ENCODE measurements around the gene DOCK4.

Gene DOCK4

DNA sequence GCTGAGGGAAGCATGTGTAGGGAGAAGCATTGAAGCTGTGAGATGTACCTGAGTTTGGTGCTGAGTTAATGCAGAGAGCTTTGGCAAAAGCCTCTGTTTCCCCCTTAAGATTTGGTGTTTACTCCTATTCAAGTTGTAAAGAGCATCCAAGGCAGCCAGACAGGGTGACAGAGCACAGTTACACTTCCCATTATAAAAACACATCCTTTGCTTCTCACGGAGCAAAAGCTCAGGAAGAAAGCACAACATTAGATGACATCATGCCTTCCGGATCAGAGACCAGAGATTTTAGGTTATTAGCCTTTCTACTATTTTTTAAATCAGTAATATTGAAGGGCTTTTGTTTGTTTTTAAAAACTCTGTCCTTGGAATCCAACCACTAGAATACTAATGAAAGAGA lies 182.9 kb downstream of the DOCK4 start:
- Histone ChIP-seq H3K27ac (ENCODE audit: low read length) (no peak overlapping the region), H3K27me3 (ENCODE audit: low read depth, low read length) (no peaks in the 10 kb centered on the region)

DNA sequence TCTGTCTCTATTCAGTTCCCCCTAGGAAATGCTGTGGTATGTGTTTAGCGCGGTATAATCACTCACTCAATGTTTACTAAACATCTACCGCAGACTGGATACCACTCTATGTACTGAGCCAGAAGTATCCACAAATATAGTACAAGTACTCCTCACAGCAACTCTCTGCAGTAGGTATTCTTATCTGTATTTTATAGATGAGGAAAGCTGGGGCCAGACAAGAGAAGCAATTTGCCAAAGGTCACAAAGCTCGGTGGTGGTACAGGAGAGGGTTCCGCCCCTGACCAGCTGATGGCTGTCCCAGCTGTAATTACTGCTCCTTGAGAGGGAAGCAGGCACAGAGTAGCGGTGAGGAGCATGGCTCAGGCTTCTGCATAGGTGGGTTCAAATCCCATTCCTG lies 184.1 kb downstream of the DOCK4 start:
- no peaks in the 10 kb centered on the region for H3K9me3 ChIP-seq (ENCODE audit: control insufficient read depth in 1 of 2, low read length in 2 of 2)
- H3K36me3 ChIP-seq (ENCODE audit: control insufficient read depth in 1 of 2, insufficient read depth in 2 of 2, low read length in 2 of 2): no peaks in the 10 kb centered on the region
- no peaks in the 10 kb centered on the region for H3K27me3 ChIP-seq (ENCODE audit: low read depth, low read length)
- no peak overlapping the region for H3K4me3 ChIP-seq (ENCODE audit: low read depth in 1 of 2, low read length in 2 of 2)
- peaks cover 0 to 4% of the 10 kb centered on the region in 2 donors for H3K4me1 ChIP-seq (ENCODE audit: control insufficient read depth in 1 of 2, insufficient read depth in 2 of 2, low read length in 2 of 2)
- H3K27ac ChIP-seq (ENCODE audit: low read length): no peak overlapping the region

More for the DNA sequence above, 182.9 kb downstream of the DOCK4 start:
- Histone ChIP-seq H3K36me3 (ENCODE audit: control insufficient read depth in 1 of 2, insufficient read depth in 2 of 2, low read length in 2 of 2) (no peaks in the 10 kb centered on the region), H3K4me1 (ENCODE audit: control insufficient read depth in 1 of 2, insufficient read depth in 2 of 2, low read length in 2 of 2) (peaks cover 0 to 4% of the 10 kb centered on the region in 2 donors), H3K4me3 (ENCODE audit: low read depth in 1 of 2, low read length in 2 of 2) (no peak overlapping the region), H3K9me3 (ENCODE audit: control insufficient read depth in 1 of 2, low read length in 2 of 2) (no peaks in the 10 kb centered on the region)

DNA sequence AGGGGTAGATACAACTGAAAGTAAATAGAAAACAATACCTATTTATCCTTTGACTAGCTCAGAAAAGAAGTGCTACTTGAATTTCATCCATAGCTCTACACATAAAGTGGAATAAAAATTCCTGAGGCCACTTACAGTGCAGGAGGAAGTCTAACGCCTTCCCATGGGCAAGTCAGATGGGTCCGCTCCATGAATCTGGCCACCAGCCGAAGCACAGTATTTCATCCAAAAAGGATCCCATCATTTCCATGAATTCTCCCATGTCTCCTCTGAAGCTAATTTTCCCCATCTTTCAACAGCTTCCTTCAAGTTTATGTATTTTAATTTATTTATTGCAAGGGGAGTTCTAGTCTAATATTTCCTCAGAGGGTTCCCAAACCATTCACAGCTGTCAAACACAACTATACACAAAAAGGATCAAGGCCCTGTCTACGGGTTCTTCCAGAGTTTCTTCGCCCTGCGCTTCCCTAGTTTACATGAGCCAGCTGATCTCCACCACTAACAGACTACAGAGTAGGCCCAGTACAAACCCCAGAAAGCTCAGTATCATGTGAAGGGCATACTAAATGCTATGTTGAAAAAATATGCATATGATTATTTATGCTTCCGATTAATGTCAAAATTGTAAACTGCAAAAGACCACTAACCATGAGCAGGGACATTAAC lies 184.7 kb downstream of the DOCK4 start:
- no peaks in the 10 kb centered on the region for H3K36me3 ChIP-seq (ENCODE audit: control insufficient read depth in 1 of 2, insufficient read depth in 2 of 2, low read length in 2 of 2)
- H3K9me3 ChIP-seq (ENCODE audit: control insufficient read depth in 1 of 2, low read length in 2 of 2): no peaks in the 10 kb centered on the region
- H3K27ac ChIP-seq (ENCODE audit: low read length): no peak overlapping the region
- H3K27me3 ChIP-seq (ENCODE audit: low read depth, low read length): no peaks in the 10 kb centered on the region
- no peak overlapping the region for H3K4me3 ChIP-seq (ENCODE audit: low read depth in 1 of 2, low read length in 2 of 2)
- H3K4me1 ChIP-seq (ENCODE audit: control insufficient read depth in 1 of 2, insufficient read depth in 2 of 2, low read length in 2 of 2): peaks cover 0 to 4% of the 10 kb centered on the region in 2 donors

DNA sequence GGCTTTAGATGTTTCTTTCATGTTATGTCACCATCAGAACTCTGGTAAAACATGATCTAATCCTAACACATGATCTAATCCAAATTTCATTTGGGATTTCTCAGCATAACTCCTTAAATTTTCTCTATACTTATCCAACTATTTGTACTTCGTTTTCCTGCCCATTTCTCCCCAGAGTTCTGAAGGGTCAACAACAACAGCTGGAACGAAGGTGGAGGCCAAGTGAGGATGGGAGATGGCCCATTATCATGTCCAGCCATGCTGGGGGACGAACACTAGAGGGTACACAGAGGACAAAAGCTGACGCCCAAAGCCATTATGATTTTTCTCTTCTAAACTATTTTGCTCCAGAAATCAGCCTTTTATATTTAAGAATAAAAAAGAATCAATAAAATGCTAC lies 185.4 kb downstream of the DOCK4 start:
- Histone ChIP-seq H3K27ac (ENCODE audit: low read length) (no peak overlapping the region), H3K27me3 (ENCODE audit: low read depth, low read length) (no peaks in the 10 kb centered on the region)

DNA sequence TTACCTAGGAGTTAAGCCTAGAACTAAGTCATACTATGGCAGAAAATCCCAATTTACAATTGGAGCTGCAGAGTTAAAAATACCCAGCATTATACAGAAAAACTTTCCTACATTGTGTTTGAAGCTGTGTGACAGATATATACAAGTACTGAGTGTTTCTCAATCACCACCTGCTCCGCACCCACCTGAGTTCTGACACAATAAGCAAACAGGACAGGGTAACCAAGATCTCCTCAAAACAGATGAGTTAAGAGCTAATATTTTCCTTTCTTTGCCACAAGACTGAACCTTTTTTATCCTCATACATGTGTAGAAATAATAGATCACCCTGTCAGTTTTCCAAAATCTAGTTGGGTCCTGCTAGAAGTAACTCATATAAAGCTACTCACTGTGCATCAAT lies 186.3 kb downstream of the DOCK4 start:
- H3K4me3 ChIP-seq (ENCODE audit: low read depth in 1 of 2, low read length in 2 of 2): no peak overlapping the region
- no peaks in the 10 kb centered on the region for H3K9me3 ChIP-seq (ENCODE audit: control insufficient read depth in 1 of 2, low read length in 2 of 2)
- no peaks in the 10 kb centered on the region for H3K27me3 ChIP-seq (ENCODE audit: low read depth, low read length)
- peaks cover 0 to 4% of the 10 kb centered on the region in 2 donors for H3K4me1 ChIP-seq (ENCODE audit: control insufficient read depth in 1 of 2, insufficient read depth in 2 of 2, low read length in 2 of 2)
- no peaks in the 10 kb centered on the region for H3K36me3 ChIP-seq (ENCODE audit: control insufficient read depth in 1 of 2, insufficient read depth in 2 of 2, low read length in 2 of 2)
- H3K27ac ChIP-seq (ENCODE audit: low read length): no peak overlapping the region

More for the DNA sequence above, 185.4 kb downstream of the DOCK4 start:
- Histone ChIP-seq H3K9me3 (ENCODE audit: control insufficient read depth in 1 of 2, low read length in 2 of 2) (no peaks in the 10 kb centered on the region), H3K4me3 (ENCODE audit: low read depth in 1 of 2, low read length in 2 of 2) (no peak overlapping the region), H3K36me3 (ENCODE audit: control insufficient read depth in 1 of 2, insufficient read depth in 2 of 2, low read length in 2 of 2) (no peaks in the 10 kb centered on the region), H3K4me1 (ENCODE audit: control insufficient read depth in 1 of 2, insufficient read depth in 2 of 2, low read length in 2 of 2) (peaks cover 0 to 4% of the 10 kb centered on the region in 2 donors)

DNA sequence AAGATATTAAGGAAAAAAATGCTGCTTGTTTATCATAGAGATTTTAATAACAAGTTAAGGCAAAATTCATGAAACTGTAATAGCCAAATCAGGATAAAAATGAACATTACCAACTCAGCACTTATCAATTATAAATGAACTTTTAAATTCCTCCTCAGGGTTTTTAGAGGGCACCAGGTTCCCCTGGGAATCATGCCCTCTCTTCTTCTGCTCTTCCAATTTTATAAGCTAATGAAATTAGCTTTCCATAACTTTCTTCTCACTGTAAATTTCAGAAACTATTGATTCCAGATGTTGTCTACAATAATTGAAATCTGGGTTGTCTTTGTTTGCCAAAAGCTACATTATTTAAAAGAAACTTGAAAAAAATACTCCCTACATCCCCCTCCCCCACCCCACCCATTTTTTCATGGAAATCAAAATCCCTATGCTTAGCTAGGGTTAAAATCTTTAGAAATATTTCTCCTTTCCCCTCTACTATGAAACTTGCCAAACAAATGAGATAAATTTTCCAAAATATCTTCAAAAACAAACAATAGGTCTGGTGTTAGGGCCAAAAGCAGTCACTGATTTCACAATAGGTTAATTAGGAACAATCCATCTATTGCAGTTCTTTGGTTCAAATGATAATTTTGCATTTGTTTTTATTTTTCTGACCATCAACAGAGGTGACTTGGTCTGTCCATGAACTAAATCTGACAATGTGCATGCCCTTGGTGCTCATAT lies 187.7 kb downstream of the DOCK4 start:
- H3K27me3 ChIP-seq (ENCODE audit: low read depth, low read length): no peaks in the 10 kb centered on the region

DNA sequence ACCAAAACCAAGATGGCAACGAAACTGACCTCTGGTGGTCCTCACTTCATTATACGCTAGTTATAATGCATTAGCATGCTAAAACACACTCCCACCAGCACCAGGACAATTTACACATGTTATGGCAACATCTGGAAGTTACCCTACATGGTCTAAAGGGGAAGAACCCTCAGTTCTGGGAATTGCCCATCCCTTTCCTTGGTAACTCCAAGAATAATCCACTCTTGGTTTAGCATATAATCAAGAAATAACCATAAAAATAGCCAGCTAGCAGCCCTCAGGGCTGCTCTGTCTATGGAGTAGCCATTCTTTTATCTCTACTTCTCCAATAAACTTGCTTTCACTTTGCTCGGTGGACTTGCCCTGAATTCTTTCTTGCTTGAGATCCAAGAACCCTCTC lies 191.1 kb downstream of the DOCK4 start:
- Histone ChIP-seq H3K4me1 (ENCODE audit: control insufficient read depth in 1 of 2, insufficient read depth in 2 of 2, low read length in 2 of 2) (peaks cover 0 to 4% of the 10 kb centered on the region in 2 donors), H3K4me3 (ENCODE audit: low read depth in 1 of 2, low read length in 2 of 2) (no peak overlapping the region), H3K27ac (ENCODE audit: low read length) (no peak overlapping the region), H3K27me3 (ENCODE audit: low read depth, low read length) (no peaks in the 10 kb centered on the region), H3K9me3 (ENCODE audit: control insufficient read depth in 1 of 2, low read length in 2 of 2) (no peaks in the 10 kb centered on the region), H3K36me3 (ENCODE audit: control insufficient read depth in 1 of 2, insufficient read depth in 2 of 2, low read length in 2 of 2) (no peaks in the 10 kb centered on the region)

More for the DNA sequence above, 187.7 kb downstream of the DOCK4 start:
- Histone ChIP-seq H3K9me3 (ENCODE audit: control insufficient read depth in 1 of 2, low read length in 2 of 2) (no peaks in the 10 kb centered on the region), H3K36me3 (ENCODE audit: control insufficient read depth in 1 of 2, insufficient read depth in 2 of 2, low read length in 2 of 2) (no peaks in the 10 kb centered on the region), H3K27ac (ENCODE audit: low read length) (no peak overlapping the region), H3K4me1 (ENCODE audit: control insufficient read depth in 1 of 2, insufficient read depth in 2 of 2, low read length in 2 of 2) (peaks cover 0 to 4% of the 10 kb centered on the region in 2 donors), H3K4me3 (ENCODE audit: low read depth in 1 of 2, low read length in 2 of 2) (no peak overlapping the region)

DNA sequence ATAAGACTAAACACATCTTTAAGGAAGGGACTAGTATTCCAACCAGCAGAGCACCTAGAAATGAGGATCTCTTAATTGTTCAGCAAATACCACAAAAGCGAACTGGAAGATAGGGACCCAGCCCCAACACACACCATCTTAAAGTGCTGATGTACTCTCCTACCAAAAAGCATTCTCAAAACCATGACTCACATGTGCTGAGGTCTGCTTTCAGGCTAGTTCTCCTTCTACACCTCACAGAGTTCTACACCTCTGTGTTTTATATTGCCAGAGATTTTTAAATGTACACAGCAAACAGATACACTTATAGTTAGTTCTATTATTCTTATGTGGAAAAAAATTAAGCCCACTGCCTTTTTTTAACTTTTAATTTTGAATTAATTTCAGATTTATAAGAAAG lies 191.9 kb downstream of the DOCK4 start:
- Histone ChIP-seq H3K27ac (ENCODE audit: low read length) (no peak overlapping the region), H3K4me3 (ENCODE audit: low read depth in 1 of 2, low read length in 2 of 2) (no peak overlapping the region), H3K9me3 (ENCODE audit: control insufficient read depth in 1 of 2, low read length in 2 of 2) (no peaks in the 10 kb centered on the region), H3K36me3 (ENCODE audit: control insufficient read depth in 1 of 2, insufficient read depth in 2 of 2, low read length in 2 of 2) (no peaks in the 10 kb centered on the region), H3K4me1 (ENCODE audit: control insufficient read depth in 1 of 2, insufficient read depth in 2 of 2, low read length in 2 of 2) (peaks cover 0 to 4% of the 10 kb centered on the region in 2 donors), H3K27me3 (ENCODE audit: low read depth, low read length) (no peaks in the 10 kb centered on the region)

DNA sequence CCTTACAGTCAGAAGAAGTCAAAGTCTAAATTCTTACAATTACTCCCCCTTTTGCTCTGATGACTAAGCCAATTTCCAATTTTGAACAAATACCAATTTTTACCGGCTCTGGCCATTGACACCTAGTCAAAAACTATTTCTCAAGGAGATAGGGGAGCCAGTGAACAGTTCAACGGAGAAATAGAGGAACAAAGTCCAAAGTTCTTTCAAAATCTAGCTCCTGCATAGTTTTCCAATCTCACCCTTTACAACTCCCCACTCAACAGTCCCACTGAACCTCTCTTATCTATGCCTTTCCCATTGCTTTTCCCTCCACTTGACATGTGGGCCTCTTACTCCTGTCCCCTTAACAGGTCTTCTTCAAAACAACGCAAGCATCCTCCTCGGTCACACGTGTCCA lies 192.9 kb downstream of the DOCK4 start:
- Histone ChIP-seq H3K4me1 (ENCODE audit: control insufficient read depth in 1 of 2, insufficient read depth in 2 of 2, low read length in 2 of 2) (no peaks in the 10 kb centered on the region), H3K27ac (ENCODE audit: low read length) (no peak overlapping the region), H3K36me3 (ENCODE audit: control insufficient read depth in 1 of 2, insufficient read depth in 2 of 2, low read length in 2 of 2) (no peaks in the 10 kb centered on the region), H3K9me3 (ENCODE audit: control insufficient read depth in 1 of 2, low read length in 2 of 2) (no peaks in the 10 kb centered on the region), H3K4me3 (ENCODE audit: low read depth in 1 of 2, low read length in 2 of 2) (no peak overlapping the region), H3K27me3 (ENCODE audit: low read depth, low read length) (no peaks in the 10 kb centered on the region)

DNA sequence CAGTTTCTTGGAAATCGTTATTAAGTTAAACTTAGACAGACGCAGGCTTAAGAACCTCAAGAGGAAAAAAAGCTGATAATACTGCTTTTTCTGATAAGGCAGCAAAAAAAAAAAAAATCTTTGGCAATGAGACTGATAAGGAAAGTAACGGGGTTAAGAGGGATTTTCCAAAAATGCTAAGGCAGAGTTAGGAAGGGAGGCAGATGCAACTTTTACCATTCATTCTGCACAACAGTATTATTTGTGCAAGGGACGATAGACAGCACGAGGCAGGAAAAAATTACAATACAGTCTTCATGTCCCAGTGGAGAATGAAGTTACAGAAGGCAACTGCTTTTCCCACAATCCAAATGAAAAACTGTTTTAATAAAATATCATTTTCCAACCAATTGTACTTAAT lies 194.0 kb downstream of the DOCK4 start:
- H3K27me3 ChIP-seq (ENCODE audit: low read depth, low read length): no peaks in the 10 kb centered on the region
- H3K36me3 ChIP-seq (ENCODE audit: control insufficient read depth in 1 of 2, insufficient read depth in 2 of 2, low read length in 2 of 2): no peaks in the 10 kb centered on the region
- no peak overlapping the region for H3K4me3 ChIP-seq (ENCODE audit: low read depth in 1 of 2, low read length in 2 of 2)
- no peak overlapping the region for H3K27ac ChIP-seq (ENCODE audit: low read length)
- H3K4me1 ChIP-seq (ENCODE audit: control insufficient read depth in 1 of 2, insufficient read depth in 2 of 2, low read length in 2 of 2): no peaks in the 10 kb centered on the region
- H3K9me3 ChIP-seq (ENCODE audit: control insufficient read depth in 1 of 2, low read length in 2 of 2): no peaks in the 10 kb centered on the region

DNA sequence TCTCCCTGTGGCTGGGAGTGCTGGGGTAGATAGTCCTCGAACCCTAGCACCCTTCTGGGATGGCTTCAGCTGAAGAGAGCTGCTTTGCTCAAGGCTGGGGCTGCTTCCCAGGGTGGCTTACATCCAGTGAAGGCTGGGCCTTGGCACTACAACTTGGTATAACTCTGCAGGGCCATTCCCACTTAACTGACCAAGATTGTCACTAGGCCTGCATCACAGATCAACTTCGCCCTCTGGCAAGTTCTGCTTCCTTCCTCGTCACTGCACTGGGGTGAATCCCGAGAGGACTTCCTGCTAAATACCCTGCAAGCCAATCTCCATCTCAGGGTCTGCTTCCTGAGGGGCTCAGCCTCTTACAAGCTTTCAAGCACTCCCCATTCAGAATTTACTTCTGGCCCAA lies 195.2 kb downstream of the DOCK4 start:
- no peaks in the 10 kb centered on the region for H3K36me3 ChIP-seq (ENCODE audit: control insufficient read depth in 1 of 2, insufficient read depth in 2 of 2, low read length in 2 of 2)
- H3K9me3 ChIP-seq (ENCODE audit: control insufficient read depth in 1 of 2, low read length in 2 of 2): no peaks in the 10 kb centered on the region
- H3K27me3 ChIP-seq (ENCODE audit: low read depth, low read length): no peaks in the 10 kb centered on the region
- H3K4me3 ChIP-seq (ENCODE audit: low read depth in 1 of 2, low read length in 2 of 2): no peak overlapping the region
- no peak overlapping the region for H3K27ac ChIP-seq (ENCODE audit: low read length)
- no peaks in the 10 kb centered on the region for H3K4me1 ChIP-seq (ENCODE audit: control insufficient read depth in 1 of 2, insufficient read depth in 2 of 2, low read length in 2 of 2)

Measured in muscle layer of duodenum (tissue), 2 donors.